Measurements from ENCODE around the gene TNIP1.

- TF ChIP-seq CTCF (IDR thresholded peaks at IDR 0.05): no peak
- no peak for TF ChIP-seq POLR2A (IDR thresholded peaks at IDR 0.05)
- no peak for TF ChIP-seq POLR2AphosphoS5 (IDR thresholded peaks at IDR 0.05)
- no peak for TF ChIP-seq EP300 (IDR thresholded peaks at IDR 0.05; ENCODE audit: low read depth)
These were observed 29.4 kb upstream of the TNIP1 start for GRCh38 chr5:151110122-151110681.

Measured in transverse colon (tissue), 4 donors.